ENCODE measurements around the gene CHRNA5. TPM values are rescaled to one million over a fixed set of nuclear protein-coding genes. Genes with fewer than 3 reads are reported as not detected.

The CHRNA5 gene
- total and polyA plus RNA-seq, 9 of the 15 experiments (the other 6 are each of a cell fraction or from before 2014, with no cell fraction given), result 2.8 to 16.1 (median 11.4) TPM

DNA sequence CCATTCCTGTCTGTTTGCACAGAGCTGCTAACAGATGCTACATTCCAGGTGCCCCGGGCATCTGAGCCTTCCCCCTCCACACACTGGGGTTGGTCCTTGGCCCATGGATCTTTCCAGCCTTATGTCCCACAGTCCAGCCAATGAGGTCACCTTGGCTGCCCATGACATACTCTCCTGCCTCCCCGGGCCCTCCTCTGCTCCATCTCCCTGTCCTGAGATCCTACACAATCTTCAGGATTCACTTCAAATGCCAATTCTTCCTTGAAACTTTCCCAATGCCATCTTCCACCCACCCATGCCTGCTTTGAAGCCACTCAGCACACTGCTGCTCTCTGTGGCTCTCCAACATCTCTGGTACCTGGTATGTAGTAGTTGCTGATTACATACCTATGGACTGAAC is 51.2 kb downstream of the CHRNA5 start:
- 0% methylated on average over 2 of the region's 2 CpGs for whole genome bisulfite sequencing (ENCODE audit: insufficient coverage, low coverage, missing lambda C conversion rate)
- H4K20me1 ChIP-seq (replicated peaks; ENCODE audit: control insufficient read depth, insufficient read depth, low read length), result no peaks in the 10 kb centered on the region; the same call in 1 of the 2 replicates
- CTCF ChIA-PET (ENCODE audit: low intra/inter-chr PET ratio), result no interaction called here
- no peaks in the 10 kb centered on the region for H3K9me3 ChIP-seq (replicated peaks; ENCODE audit: control insufficient read depth, insufficient read depth, low read depth, low read length)
- DNase-seq (ENCODE audit: extremely low read depth in 1 of 4, low spot score in 3 of 4) (no peak), ATAC-seq (no peak), FAIRE-seq (no peak)
- H3K4me2 ChIP-seq (ENCODE audit: insufficient read depth, low read length), result no peak overlapping the region
- H3K9me1 ChIP-seq (ENCODE audit: control insufficient read depth, insufficient read depth, low read length), result no peaks in the 10 kb centered on the region
- in situ Hi-C loops (cut with MboI), result loop anchor here (5.0 kb wide), 1 partner anchor 91 kb away; no protein-coding TSS in a partner anchor
- peaks cover 0 to 12% of the 10 kb centered on the region in 2 experiments; a peak in 1 of 5 replicates for H3K4me1 ChIP-seq (replicated peaks in 1 of 2; ENCODE audit: control insufficient read depth in 2 of 2, insufficient read depth in 2 of 2, low read length in 2 of 2)
- intact Hi-C loops (cut with micrococcal nuclease), result loop anchor here (5.0 kb wide), 1 partner anchor 309 kb away; no protein-coding TSS in a partner anchor
- H3K4me3 ChIP-seq, result no peak overlapping the region
- POLR2A ChIA-PET, result interaction anchor here (0.7 to 1.2 kb wide), 2 partner anchors 8 to 12 kb away, joined by 3 read pairs; no protein-coding TSS in a partner anchor
- H3K27me3 ChIP-seq (ENCODE audit: control insufficient read depth in 2 of 2, insufficient read depth in 2 of 2, low read length in 2 of 2), result peaks cover 15 to 28% of the 10 kb centered on the region in 2 experiments; a peak in 4 of 5 replicates
- H3K27ac ChIP-seq (ENCODE audit: extremely low read depth, low read depth, low read length), result no peak overlapping the region
- no peaks in the 10 kb centered on the region for H3K79me2 ChIP-seq (ENCODE audit: control insufficient read depth, insufficient read depth, low read length)
- H3K36me3 ChIP-seq (ENCODE audit: control insufficient read depth, insufficient read depth, low read length), result no peaks in the 10 kb centered on the region
- no TSS peak for BruUV-seq (replicated peaks)
- no peak overlapping the region for H3K9ac ChIP-seq (ENCODE audit: insufficient read depth in 1 of 2, low read depth in 2 of 2, low read length in 2 of 2)
- no peak overlapping the region for H2AFZ ChIP-seq (ENCODE audit: low read depth, low read length)
- no peak for TF ChIP-seq ZEB2 (IDR thresholded peaks at IDR 0.05)
- no peak for TF ChIP-seq ZFP1 (CRISPR knock-in tag; IDR thresholded peaks at IDR 0.05)
- TF ChIP-seq ZSCAN32 (CRISPR knock-in tag; IDR thresholded peaks at IDR 0.05), result no peak
- no peak for TF ChIP-seq ZNF668 (CRISPR knock-in tag; IDR thresholded peaks at IDR 0.05)
- no peak for TF ChIP-seq FOXJ2 (tag; IDR thresholded peaks at IDR 0.05)
- TF ChIP-seq MTA3 (IDR thresholded peaks at IDR 0.05; ENCODE audit: borderline replicate concordance), result no peak
- no peak for TF ChIP-seq HMGN3 (IDR thresholded peaks at IDR 0.05; ENCODE audit: borderline replicate concordance, extremely low read depth, insufficient read length, low read depth, low read length)
- TF ChIP-seq ILK (tag; IDR thresholded peaks at IDR 0.05; ENCODE audit: borderline replicate concordance, low read depth), result no peak
- TF ChIP-seq ZC3H8 (IDR thresholded peaks at IDR 0.05), result no peak
- no peak for TF ChIP-seq ZNF589 (CRISPR knock-in tag; IDR thresholded peaks at IDR 0.05; ENCODE audit: low read depth)
- no peak for TF ChIP-seq ZNF133 (CRISPR knock-in tag; IDR thresholded peaks at IDR 0.05)
- TF ChIP-seq, protein P1, sequence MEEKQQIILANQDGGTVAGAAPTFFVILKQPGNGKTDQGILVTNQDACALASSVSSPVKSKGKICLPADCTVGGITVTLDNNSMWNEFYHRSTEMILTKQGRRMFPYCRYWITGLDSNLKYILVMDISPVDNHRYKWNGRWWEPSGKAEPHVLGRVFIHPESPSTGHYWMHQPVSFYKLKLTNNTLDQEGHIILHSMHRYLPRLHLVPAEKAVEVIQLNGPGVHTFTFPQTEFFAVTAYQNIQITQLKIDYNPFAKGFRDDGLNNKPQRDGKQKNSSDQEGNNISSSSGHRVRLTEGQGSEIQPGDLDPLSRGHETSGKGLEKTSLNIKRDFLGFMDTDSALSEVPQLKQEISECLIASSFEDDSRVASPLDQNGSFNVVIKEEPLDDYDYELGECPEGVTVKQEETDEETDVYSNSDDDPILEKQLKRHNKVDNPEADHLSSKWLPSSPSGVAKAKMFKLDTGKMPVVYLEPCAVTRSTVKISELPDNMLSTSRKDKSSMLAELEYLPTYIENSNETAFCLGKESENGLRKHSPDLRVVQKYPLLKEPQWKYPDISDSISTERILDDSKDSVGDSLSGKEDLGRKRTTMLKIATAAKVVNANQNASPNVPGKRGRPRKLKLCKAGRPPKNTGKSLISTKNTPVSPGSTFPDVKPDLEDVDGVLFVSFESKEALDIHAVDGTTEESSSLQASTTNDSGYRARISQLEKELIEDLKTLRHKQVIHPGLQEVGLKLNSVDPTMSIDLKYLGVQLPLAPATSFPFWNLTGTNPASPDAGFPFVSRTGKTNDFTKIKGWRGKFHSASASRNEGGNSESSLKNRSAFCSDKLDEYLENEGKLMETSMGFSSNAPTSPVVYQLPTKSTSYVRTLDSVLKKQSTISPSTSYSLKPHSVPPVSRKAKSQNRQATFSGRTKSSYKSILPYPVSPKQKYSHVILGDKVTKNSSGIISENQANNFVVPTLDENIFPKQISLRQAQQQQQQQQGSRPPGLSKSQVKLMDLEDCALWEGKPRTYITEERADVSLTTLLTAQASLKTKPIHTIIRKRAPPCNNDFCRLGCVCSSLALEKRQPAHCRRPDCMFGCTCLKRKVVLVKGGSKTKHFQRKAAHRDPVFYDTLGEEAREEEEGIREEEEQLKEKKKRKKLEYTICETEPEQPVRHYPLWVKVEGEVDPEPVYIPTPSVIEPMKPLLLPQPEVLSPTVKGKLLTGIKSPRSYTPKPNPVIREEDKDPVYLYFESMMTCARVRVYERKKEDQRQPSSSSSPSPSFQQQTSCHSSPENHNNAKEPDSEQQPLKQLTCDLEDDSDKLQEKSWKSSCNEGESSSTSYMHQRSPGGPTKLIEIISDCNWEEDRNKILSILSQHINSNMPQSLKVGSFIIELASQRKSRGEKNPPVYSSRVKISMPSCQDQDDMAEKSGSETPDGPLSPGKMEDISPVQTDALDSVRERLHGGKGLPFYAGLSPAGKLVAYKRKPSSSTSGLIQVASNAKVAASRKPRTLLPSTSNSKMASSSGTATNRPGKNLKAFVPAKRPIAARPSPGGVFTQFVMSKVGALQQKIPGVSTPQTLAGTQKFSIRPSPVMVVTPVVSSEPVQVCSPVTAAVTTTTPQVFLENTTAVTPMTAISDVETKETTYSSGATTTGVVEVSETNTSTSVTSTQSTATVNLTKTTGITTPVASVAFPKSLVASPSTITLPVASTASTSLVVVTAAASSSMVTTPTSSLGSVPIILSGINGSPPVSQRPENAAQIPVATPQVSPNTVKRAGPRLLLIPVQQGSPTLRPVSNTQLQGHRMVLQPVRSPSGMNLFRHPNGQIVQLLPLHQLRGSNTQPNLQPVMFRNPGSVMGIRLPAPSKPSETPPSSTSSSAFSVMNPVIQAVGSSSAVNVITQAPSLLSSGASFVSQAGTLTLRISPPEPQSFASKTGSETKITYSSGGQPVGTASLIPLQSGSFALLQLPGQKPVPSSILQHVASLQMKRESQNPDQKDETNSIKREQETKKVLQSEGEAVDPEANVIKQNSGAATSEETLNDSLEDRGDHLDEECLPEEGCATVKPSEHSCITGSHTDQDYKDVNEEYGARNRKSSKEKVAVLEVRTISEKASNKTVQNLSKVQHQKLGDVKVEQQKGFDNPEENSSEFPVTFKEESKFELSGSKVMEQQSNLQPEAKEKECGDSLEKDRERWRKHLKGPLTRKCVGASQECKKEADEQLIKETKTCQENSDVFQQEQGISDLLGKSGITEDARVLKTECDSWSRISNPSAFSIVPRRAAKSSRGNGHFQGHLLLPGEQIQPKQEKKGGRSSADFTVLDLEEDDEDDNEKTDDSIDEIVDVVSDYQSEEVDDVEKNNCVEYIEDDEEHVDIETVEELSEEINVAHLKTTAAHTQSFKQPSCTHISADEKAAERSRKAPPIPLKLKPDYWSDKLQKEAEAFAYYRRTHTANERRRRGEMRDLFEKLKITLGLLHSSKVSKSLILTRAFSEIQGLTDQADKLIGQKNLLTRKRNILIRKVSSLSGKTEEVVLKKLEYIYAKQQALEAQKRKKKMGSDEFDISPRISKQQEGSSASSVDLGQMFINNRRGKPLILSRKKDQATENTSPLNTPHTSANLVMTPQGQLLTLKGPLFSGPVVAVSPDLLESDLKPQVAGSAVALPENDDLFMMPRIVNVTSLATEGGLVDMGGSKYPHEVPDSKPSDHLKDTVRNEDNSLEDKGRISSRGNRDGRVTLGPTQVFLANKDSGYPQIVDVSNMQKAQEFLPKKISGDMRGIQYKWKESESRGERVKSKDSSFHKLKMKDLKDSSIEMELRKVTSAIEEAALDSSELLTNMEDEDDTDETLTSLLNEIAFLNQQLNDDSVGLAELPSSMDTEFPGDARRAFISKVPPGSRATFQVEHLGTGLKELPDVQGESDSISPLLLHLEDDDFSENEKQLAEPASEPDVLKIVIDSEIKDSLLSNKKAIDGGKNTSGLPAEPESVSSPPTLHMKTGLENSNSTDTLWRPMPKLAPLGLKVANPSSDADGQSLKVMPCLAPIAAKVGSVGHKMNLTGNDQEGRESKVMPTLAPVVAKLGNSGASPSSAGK (IDR thresholded peaks at IDR 0.05), result no peak
- no peak for TF ChIP-seq SRSF9 (IDR thresholded peaks at IDR 0.05; ENCODE audit: borderline replicate concordance, low read depth, low read length)
- TF ChIP-seq HCFC1 (IDR thresholded peaks at IDR 0.05; ENCODE audit: low read depth, low read length), result no peak

Measured in K562 (cell line).